PC-3 (cell line): ENCODE measurements around the gene ETNK1.

Source experiments
- EZH2phosphoT487 ChIP-seq: fragments of 300-600 bp; sonication (generic); IDR thresholded peaks from 2 replicates; pipeline ENCODE4 v1.6.1; 2018; ENCODE audit warnings: mild to moderate bottlenecking, antibody characterized with exemption, low read length, borderline replicate concordance
- TF ChIP-seq, protein P1 (sequence below): fragments of 300-600 bp; sonication (generic); conservative IDR thresholded peaks from 2 replicates; pipeline ENCODE4 v1.5.1; 2017; ENCODE audit warnings: antibody characterized with exemption, low read depth, mild to moderate bottlenecking, low read length

GRCh38 chr12:22634883-22635282 lies 9.9 kb downstream of the ETNK1 start:
- no peak for TF ChIP-seq EZH2phosphoT487
- TF ChIP-seq, protein P1, sequence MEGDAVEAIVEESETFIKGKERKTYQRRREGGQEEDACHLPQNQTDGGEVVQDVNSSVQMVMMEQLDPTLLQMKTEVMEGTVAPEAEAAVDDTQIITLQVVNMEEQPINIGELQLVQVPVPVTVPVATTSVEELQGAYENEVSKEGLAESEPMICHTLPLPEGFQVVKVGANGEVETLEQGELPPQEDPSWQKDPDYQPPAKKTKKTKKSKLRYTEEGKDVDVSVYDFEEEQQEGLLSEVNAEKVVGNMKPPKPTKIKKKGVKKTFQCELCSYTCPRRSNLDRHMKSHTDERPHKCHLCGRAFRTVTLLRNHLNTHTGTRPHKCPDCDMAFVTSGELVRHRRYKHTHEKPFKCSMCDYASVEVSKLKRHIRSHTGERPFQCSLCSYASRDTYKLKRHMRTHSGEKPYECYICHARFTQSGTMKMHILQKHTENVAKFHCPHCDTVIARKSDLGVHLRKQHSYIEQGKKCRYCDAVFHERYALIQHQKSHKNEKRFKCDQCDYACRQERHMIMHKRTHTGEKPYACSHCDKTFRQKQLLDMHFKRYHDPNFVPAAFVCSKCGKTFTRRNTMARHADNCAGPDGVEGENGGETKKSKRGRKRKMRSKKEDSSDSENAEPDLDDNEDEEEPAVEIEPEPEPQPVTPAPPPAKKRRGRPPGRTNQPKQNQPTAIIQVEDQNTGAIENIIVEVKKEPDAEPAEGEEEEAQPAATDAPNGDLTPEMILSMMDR, result no peak
